Ascending aorta (tissue), 2 donors: ENCODE results near the gene ACYP2. TPM values are rescaled to one million over a fixed set of nuclear protein-coding genes. Genes with fewer than 3 reads are reported as not detected.
"Not testable (repeated sequence)": the region's sequence is repeated elsewhere in the genome, so short reads cannot be mapped to it uniquely, and the experiment has no call there.

Experiments
- DNase-seq, 2 donors: peaks; one replicate each; pipeline ENCODE4 v3.0.0-alpha.2; 2019; ENCODE audit warnings: low spot score in 2 of 2
- H3K27ac ChIP-seq, 2 donors: fragments of 200-600 bp; sonication (generic); one replicate each; pipeline ENCODE4 v1.5.1; 2016 to 2017; ENCODE audit warnings: mild to moderate bottlenecking in 1 of 2
- H3K27me3 ChIP-seq: fragments of 200-600 bp; sonication (generic); one replicate; pipeline ENCODE4 v1.5.1; 2017
- H3K36me3 ChIP-seq, 2 donors: fragments of 200-600 bp; sonication (generic); one replicate each; pipeline ENCODE4 v1.5.1; 2016
- H3K4me1 ChIP-seq, 2 donors: fragments of 200-600 bp; sonication (generic); one replicate each; pipeline ENCODE4 v1.5.1; 2016 to 2017; ENCODE audit warnings: mild to moderate bottlenecking in 1 of 2
- H3K4me3 ChIP-seq, 2 donors: fragments of 200-600 bp; sonication (generic); one replicate each; pipeline ENCODE4 v1.5.1; 2016 to 2017; ENCODE audit warnings: mild to moderate bottlenecking in 1 of 2
- H3K9me3 ChIP-seq, 2 donors: fragments of 200-600 bp; sonication (generic); one replicate each; pipeline ENCODE4 v1.5.1; 2016
- CTCF ChIP-seq, 3 experiments: fragments of 200-600 bp in 2 of 3; fragments of 450-650 bp in 1 of 3; sonication (generic) in 2 of 3; IDR thresholded peaks; one replicate each; pipeline ENCODE4 v1.5.1; 2016 to 2019; ENCODE audit warnings: antibody characterized with exemption in 3 of 3, mild to moderate bottlenecking in 1 of 3, moderate library complexity in 1 of 3
- intact Hi-C: fragments of 100-400 bp; cut with DNase I; formaldehyde crosslinking; loops from one replicate; pipeline ENCODE4 v1.15.1; 2023
- total RNA-seq: library from RNA; depleted of rRNA; stranded (reverse); fragments of >200 nt; gene quantifications from one replicate; pipeline ENCODE4 v1.1.0, GENCODE V29; 2016

ACYP2 gene
- total RNA-seq, 1 donor from 2014 or later: 0.96 TPM

GRCh38 chr2:54310311-54310710, 194.9 kb downstream of the ACYP2 start:
- intact Hi-C loops: no loop called here
- Histone ChIP-seq H3K4me1 (no peaks in the 10 kb centered on the region), H3K27ac (no peak overlapping the region), H3K36me3 (no peaks in the 10 kb centered on the region), H3K9me3 (no peaks in the 10 kb centered on the region), H3K4me3 (no peak overlapping the region), H3K27me3 (no peaks in the 10 kb centered on the region)
- DNase-seq: no peak
- TF ChIP-seq CTCF (IDR thresholded peaks at IDR 0.05): no peak

- no peak for DNase-seq
- no peak for TF ChIP-seq CTCF (IDR thresholded peaks at IDR 0.05)
- Histone ChIP-seq H3K4me1 (no peaks in the 10 kb centered on the region), H3K9me3 (no peaks in the 10 kb centered on the region), H3K27me3 (no peaks in the 10 kb centered on the region), H3K4me3 (no peak overlapping the region), H3K27ac (no peak overlapping the region), H3K36me3 (no peaks in the 10 kb centered on the region)
- intact Hi-C loops: no loop called here
Measured at GRCh38 chr2:54310961-54311360, 195.5 kb downstream of the ACYP2 start.

- Histone ChIP-seq H3K36me3 (no peaks in the 10 kb centered on the region), H3K4me1 (no peaks in the 10 kb centered on the region), H3K4me3 (no peak overlapping the region), H3K27ac (no peak overlapping the region), H3K9me3 (no peaks in the 10 kb centered on the region), H3K27me3 (no peaks in the 10 kb centered on the region)
- no peak for TF ChIP-seq CTCF (IDR thresholded peaks at IDR 0.05)
- intact Hi-C loops: no loop called here
- DNase-seq: no peak
Measured at GRCh38 chr2:54313147-54313546, 197.7 kb downstream of the ACYP2 start.

- DNase-seq: no peak
- Histone ChIP-seq H3K27me3 (no peaks in the 10 kb centered on the region), H3K9me3 (no peaks in the 10 kb centered on the region), H3K4me1 (no peaks in the 10 kb centered on the region), H3K27ac (no peak overlapping the region), H3K4me3 (no peak overlapping the region), H3K36me3 (no peaks in the 10 kb centered on the region)
- no peak for TF ChIP-seq CTCF (IDR thresholded peaks at IDR 0.05)
- intact Hi-C loops: no loop called here
Measured at GRCh38 chr2:54317973-54318372, 202.6 kb downstream of the ACYP2 start.

- no peak for TF ChIP-seq CTCF (IDR thresholded peaks at IDR 0.05)
- Histone ChIP-seq H3K4me1 (no peaks in the 10 kb centered on the region), H3K9me3 (no peaks in the 10 kb centered on the region), H3K27me3 (no peaks in the 10 kb centered on the region), H3K36me3 (no peaks in the 10 kb centered on the region), H3K4me3 (no peak overlapping the region), H3K27ac (no peak overlapping the region)
- no peak for DNase-seq
- intact Hi-C loops: no loop called here
Measured at GRCh38 chr2:54318821-54319220, 203.4 kb downstream of the ACYP2 start.

GRCh38 chr2:54321047-54321446, 205.6 kb downstream of the ACYP2 start:
- H3K9me3 ChIP-seq: peaks cover 0 to 5% of the 10 kb centered on the region in 2 donors
- H3K4me3 ChIP-seq: no peak overlapping the region
- no peaks in the 10 kb centered on the region for H3K27me3 ChIP-seq
- no peak overlapping the region for H3K27ac ChIP-seq
- intact Hi-C loops: no loop called here
- DNase-seq: no peak
- no peak for TF ChIP-seq CTCF (IDR thresholded peaks at IDR 0.05)
- H3K36me3 ChIP-seq: no peaks in the 10 kb centered on the region
- H3K4me1 ChIP-seq: no peaks in the 10 kb centered on the region

- DNase-seq, H3K4me3 ChIP-seq, intact Hi-C loops: not testable (repeated sequence)
Measured at GRCh38 chr2:54324517-54324916, 209.1 kb downstream of the ACYP2 start.

More at GRCh38 chr2:54324517-54324916, 209.1 kb downstream of the ACYP2 start:
- not testable (repeated sequence) for H3K27me3 ChIP-seq, H3K36me3 ChIP-seq, H3K9me3 ChIP-seq, H3K27ac ChIP-seq, H3K4me1 ChIP-seq
